ENCODE measurements around the gene NKX2-1. TPM values are rescaled to one million over a fixed set of nuclear protein-coding genes. Genes with fewer than 3 reads are reported as not detected.

The NKX2-1 gene
- polyA plus RNA-seq, 2 donors: 0.04 TPM; not detected in 1

- WGBS, 2 donors: 8 to 10% methylated on average over 9 of the region's 9 CpGs
- H3K9me3 ChIP-seq (ENCODE audit: control insufficient read depth in 2 of 2, insufficient read depth in 1 of 2, low read depth in 1 of 2, low read length in 1 of 2): peaks cover 0 to 8% of the 10 kb centered on the region in 2 donors
- no peaks in the 10 kb centered on the region for H3K36me3 ChIP-seq (ENCODE audit: control insufficient read depth in 2 of 2, insufficient read depth in 2 of 2, low read length in 1 of 2)
- peaks cover 32 to 59% of the 10 kb centered on the region in 2 donors for H3K27me3 ChIP-seq (ENCODE audit: control insufficient read depth in 1 of 2, insufficient read depth in 2 of 2, low read length in 2 of 2)
- H3K4me1 ChIP-seq (ENCODE audit: control insufficient read depth in 2 of 2, insufficient read depth in 2 of 2, low read length in 1 of 2): peaks cover 2 to 5% of the 10 kb centered on the region in 2 donors
- H3K4me3 ChIP-seq (ENCODE audit: low read depth in 1 of 2, low read length in 2 of 2): no peak overlapping the region
- H3K27ac ChIP-seq (ENCODE audit: low read depth in 2 of 2, low read length in 1 of 2): no peak overlapping the region
Observed at GRCh38 chr14:36512585-36513003, 7.4 kb downstream of the NKX2-1 start.

- peaks cover 31 to 59% of the 10 kb centered on the region in 2 donors for H3K27me3 ChIP-seq (ENCODE audit: control insufficient read depth in 1 of 2, insufficient read depth in 2 of 2, low read length in 2 of 2)
- no peak overlapping the region for H3K4me3 ChIP-seq (ENCODE audit: low read depth in 1 of 2, low read length in 2 of 2)
- no peaks in the 10 kb centered on the region for H3K36me3 ChIP-seq (ENCODE audit: control insufficient read depth in 2 of 2, insufficient read depth in 2 of 2, low read length in 1 of 2)
- no peak overlapping the region for H3K27ac ChIP-seq (ENCODE audit: low read depth in 2 of 2, low read length in 1 of 2)
- peaks cover 0 to 8% of the 10 kb centered on the region in 2 donors for H3K9me3 ChIP-seq (ENCODE audit: control insufficient read depth in 2 of 2, insufficient read depth in 1 of 2, low read depth in 1 of 2, low read length in 1 of 2)
- WGBS, 2 donors: 17 to 19% methylated on average over 7 of the region's 7 CpGs
- peaks cover under 1 to 1% of the 10 kb centered on the region in 2 donors for H3K4me1 ChIP-seq (ENCODE audit: control insufficient read depth in 2 of 2, insufficient read depth in 2 of 2, low read length in 1 of 2)
Observed at GRCh38 chr14:36511981-36512584, 7.9 kb downstream of the NKX2-1 start.

GRCh38 chr14:36510874-36511273 lies 9.2 kb downstream of the NKX2-1 start:
- 21 to 22% methylated on average over 6 of the region's 6 CpGs for WGBS, 2 donors
- no peak overlapping the region for H3K27ac ChIP-seq (ENCODE audit: low read depth in 2 of 2, low read length in 1 of 2)
- no peaks in the 10 kb centered on the region for H3K4me1 ChIP-seq (ENCODE audit: control insufficient read depth in 2 of 2, insufficient read depth in 2 of 2, low read length in 1 of 2)
- H3K4me3 ChIP-seq (ENCODE audit: low read depth in 1 of 2, low read length in 2 of 2): no peak overlapping the region
- H3K9me3 ChIP-seq (ENCODE audit: control insufficient read depth in 2 of 2, insufficient read depth in 1 of 2, low read depth in 1 of 2, low read length in 1 of 2): peaks cover 0 to 12% of the 10 kb centered on the region in 2 donors
- H3K27me3 ChIP-seq (ENCODE audit: control insufficient read depth in 1 of 2, insufficient read depth in 2 of 2, low read length in 2 of 2): peaks cover 31 to 68% of the 10 kb centered on the region in 2 donors
- H3K36me3 ChIP-seq (ENCODE audit: control insufficient read depth in 2 of 2, insufficient read depth in 2 of 2, low read length in 1 of 2): no peaks in the 10 kb centered on the region

- Histone ChIP-seq H3K27ac (ENCODE audit: low read depth in 2 of 2, low read length in 1 of 2) (no peak overlapping the region), H3K9me3 (ENCODE audit: control insufficient read depth in 2 of 2, insufficient read depth in 1 of 2, low read depth in 1 of 2, low read length in 1 of 2) (peaks cover 0 to 12% of the 10 kb centered on the region in 2 donors), H3K36me3 (ENCODE audit: control insufficient read depth in 2 of 2, insufficient read depth in 2 of 2, low read length in 1 of 2) (no peaks in the 10 kb centered on the region), H3K27me3 (ENCODE audit: control insufficient read depth in 1 of 2, insufficient read depth in 2 of 2, low read length in 2 of 2) (peaks cover 31 to 71% of the 10 kb centered on the region in 2 donors), H3K4me3 (ENCODE audit: low read depth in 1 of 2, low read length in 2 of 2) (no peak overlapping the region), H3K4me1 (ENCODE audit: control insufficient read depth in 2 of 2, insufficient read depth in 2 of 2, low read length in 1 of 2) (no peaks in the 10 kb centered on the region)
- 11% methylated on average over 20 of the region's 20 CpGs for WGBS, 2 donors
Observed at GRCh38 chr14:36510078-36510799, 9.8 kb downstream of the NKX2-1 start.

- 14 to 18% methylated on average over 14 of the region's 14 CpGs for WGBS, 2 donors
Observed at GRCh38 chr14:36509069-36509917, 10.7 kb downstream of the NKX2-1 start.

GRCh38 chr14:36508418-36509068 lies 11.5 kb downstream of the NKX2-1 start:
- Histone ChIP-seq H3K4me3 (ENCODE audit: low read depth in 1 of 2, low read length in 2 of 2) (no peak overlapping the region), H3K9me3 (ENCODE audit: control insufficient read depth in 2 of 2, insufficient read depth in 1 of 2, low read depth in 1 of 2, low read length in 1 of 2) (peaks cover 0 to 7% of the 10 kb centered on the region in 2 donors), H3K27me3 (ENCODE audit: control insufficient read depth in 1 of 2, insufficient read depth in 2 of 2, low read length in 2 of 2) (peaks cover 23 to 72% of the 10 kb centered on the region in 2 donors), H3K36me3 (ENCODE audit: control insufficient read depth in 2 of 2, insufficient read depth in 2 of 2, low read length in 1 of 2) (no peaks in the 10 kb centered on the region), H3K27ac (ENCODE audit: low read depth in 2 of 2, low read length in 1 of 2) (no peak overlapping the region), H3K4me1 (ENCODE audit: control insufficient read depth in 2 of 2, insufficient read depth in 2 of 2, low read length in 1 of 2) (peaks cover 0 to 4% of the 10 kb centered on the region in 2 donors)
- whole genome bisulfite sequencing, 2 donors: 9 to 12% methylated on average over 26 to 32 of the region's 32 CpGs

More at GRCh38 chr14:36509069-36509917, 10.7 kb downstream of the NKX2-1 start:
- peaks cover 31 to 74% of the 10 kb centered on the region in 2 donors for H3K27me3 ChIP-seq (ENCODE audit: control insufficient read depth in 1 of 2, insufficient read depth in 2 of 2, low read length in 2 of 2)
- no peak overlapping the region for H3K27ac ChIP-seq (ENCODE audit: low read depth in 2 of 2, low read length in 1 of 2)
- H3K4me1 ChIP-seq (ENCODE audit: control insufficient read depth in 2 of 2, insufficient read depth in 2 of 2, low read length in 1 of 2): peaks cover 0 to 2% of the 10 kb centered on the region in 2 donors
- peaks cover 0 to 9% of the 10 kb centered on the region in 2 donors for H3K9me3 ChIP-seq (ENCODE audit: control insufficient read depth in 2 of 2, insufficient read depth in 1 of 2, low read depth in 1 of 2, low read length in 1 of 2)
- no peaks in the 10 kb centered on the region for H3K36me3 ChIP-seq (ENCODE audit: control insufficient read depth in 2 of 2, insufficient read depth in 2 of 2, low read length in 1 of 2)
- no peak overlapping the region for H3K4me3 ChIP-seq (ENCODE audit: low read depth in 1 of 2, low read length in 2 of 2)

GRCh38 chr14:36507847-36508417 lies 12.1 kb downstream of the NKX2-1 start:
- H3K4me3 ChIP-seq (ENCODE audit: low read depth in 1 of 2, low read length in 2 of 2): no peak overlapping the region
- H3K4me1 ChIP-seq (ENCODE audit: control insufficient read depth in 2 of 2, insufficient read depth in 2 of 2, low read length in 1 of 2): peaks cover 0 to 4% of the 10 kb centered on the region in 2 donors
- H3K27me3 ChIP-seq (ENCODE audit: control insufficient read depth in 1 of 2, insufficient read depth in 2 of 2, low read length in 2 of 2): peaks cover 20 to 70% of the 10 kb centered on the region in 2 donors
- H3K36me3 ChIP-seq (ENCODE audit: control insufficient read depth in 2 of 2, insufficient read depth in 2 of 2, low read length in 1 of 2): no peaks in the 10 kb centered on the region
- H3K27ac ChIP-seq (ENCODE audit: low read depth in 2 of 2, low read length in 1 of 2): no peak overlapping the region
- WGBS, 2 donors: 8 to 11% methylated on average over 24 to 28 of the region's 28 CpGs
- peaks cover 0 to 7% of the 10 kb centered on the region in 2 donors for H3K9me3 ChIP-seq (ENCODE audit: control insufficient read depth in 2 of 2, insufficient read depth in 1 of 2, low read depth in 1 of 2, low read length in 1 of 2)

- WGBS, 2 donors: 11 to 15% methylated on average over 10 of the region's 10 CpGs
- H3K27me3 ChIP-seq (ENCODE audit: control insufficient read depth in 1 of 2, insufficient read depth in 2 of 2, low read length in 2 of 2): peaks cover 15 to 67% of the 10 kb centered on the region in 2 donors
- no peak overlapping the region for H3K27ac ChIP-seq (ENCODE audit: low read depth in 2 of 2, low read length in 1 of 2)
- peaks cover 0 to 4% of the 10 kb centered on the region in 2 donors for H3K4me1 ChIP-seq (ENCODE audit: control insufficient read depth in 2 of 2, insufficient read depth in 2 of 2, low read length in 1 of 2)
- H3K9me3 ChIP-seq (ENCODE audit: control insufficient read depth in 2 of 2, insufficient read depth in 1 of 2, low read depth in 1 of 2, low read length in 1 of 2): peaks cover 0 to 7% of the 10 kb centered on the region in 2 donors
- H3K4me3 ChIP-seq (ENCODE audit: low read depth in 1 of 2, low read length in 2 of 2): no peak overlapping the region
- H3K36me3 ChIP-seq (ENCODE audit: control insufficient read depth in 2 of 2, insufficient read depth in 2 of 2, low read length in 1 of 2): no peaks in the 10 kb centered on the region
Observed at GRCh38 chr14:36506732-36507614, 13.1 kb downstream of the NKX2-1 start.
